ENCODE results near the gene GRID2. TPM values are rescaled to one million over a fixed set of nuclear protein-coding genes. Genes with fewer than 3 reads are reported as not detected.

GRID2 gene
- total and polyA plus RNA-seq, 9 of the 15 experiments (the other 6 are each of a cell fraction or from before 2014, with no cell fraction given) = 0.04 TPM; not detected in 7

DNA sequence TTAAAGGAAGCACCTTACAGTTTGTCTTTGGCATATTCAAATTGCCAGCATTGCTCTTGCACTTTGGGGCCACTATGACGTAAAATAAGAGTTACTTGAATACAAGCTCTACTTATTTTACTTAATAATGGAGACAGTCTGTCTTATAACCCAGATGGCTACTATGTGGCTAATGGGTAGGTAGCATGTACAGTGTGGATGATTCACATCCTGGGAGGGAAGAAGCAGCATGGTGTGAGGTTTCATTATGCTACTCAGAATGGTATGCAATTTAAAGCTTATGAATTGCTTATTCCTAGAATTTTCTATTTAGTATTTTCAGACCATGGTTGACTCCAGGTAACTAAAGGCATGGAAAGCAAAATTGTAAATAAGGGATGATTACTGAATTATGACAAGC is 763.0 kb downstream of the GRID2 start:
- in situ Hi-C loops (cut with MboI) (no loop called here), intact Hi-C loops (cut with micrococcal nuclease) (no loop called here)
- POLR2A ChIA-PET = no interaction called here
- no peak overlapping the region for H2AFZ ChIP-seq (ENCODE audit: low read depth, low read length)
- WGBS (ENCODE audit: insufficient coverage, low coverage, missing lambda C conversion rate) = 8% methylated on average over 1 of the region's 1 CpG
- FAIRE-seq (no peak), ATAC-seq (no peak), DNase-seq (ENCODE audit: extremely low read depth in 1 of 4, low spot score in 3 of 4) (no peak)
- CTCF ChIA-PET (ENCODE audit: low intra/inter-chr PET ratio) = no interaction called here
- H3K4me2 ChIP-seq (ENCODE audit: insufficient read depth, low read length) = no peak overlapping the region
- H3K27me3 ChIP-seq (ENCODE audit: control insufficient read depth in 2 of 2, insufficient read depth in 2 of 2, low read length in 2 of 2) = no peaks in the 10 kb centered on the region
- no peaks in the 10 kb centered on the region for H3K4me1 ChIP-seq (replicated peaks in 1 of 2; ENCODE audit: control insufficient read depth in 2 of 2, insufficient read depth in 2 of 2, low read length in 2 of 2)
- no peaks in the 10 kb centered on the region for H4K20me1 ChIP-seq (replicated peaks; ENCODE audit: control insufficient read depth, insufficient read depth, low read length)
- BruUV-seq (replicated peaks) = no TSS peak
- no peaks in the 10 kb centered on the region for H3K9me1 ChIP-seq (ENCODE audit: control insufficient read depth, insufficient read depth, low read length)
- H3K4me3 ChIP-seq = no peak overlapping the region
- H3K36me3 ChIP-seq (ENCODE audit: control insufficient read depth, insufficient read depth, low read length) = no peaks in the 10 kb centered on the region
- no peak overlapping the region for H3K9ac ChIP-seq (ENCODE audit: insufficient read depth in 1 of 2, low read depth in 2 of 2, low read length in 2 of 2)
- TF ChIP-seq SPI1 (IDR thresholded peaks at IDR 0.05; ENCODE audit: borderline replicate concordance, low read depth, low read length) (no peak), SAFB2 (IDR thresholded peaks at IDR 0.05; ENCODE audit: borderline replicate concordance, low read depth, low read length, severe bottlenecking) (no peak), SRSF9 (IDR thresholded peaks at IDR 0.05; ENCODE audit: borderline replicate concordance, low read depth, low read length) (no peak), PHB2 (IDR thresholded peaks at IDR 0.05; ENCODE audit: low read depth) (no peak), SUPT5H (IDR thresholded peaks at IDR 0.05) (no peak), ZNF311 (CRISPR knock-in tag; IDR thresholded peaks at IDR 0.05) (no peak), MCM3 (IDR thresholded peaks at IDR 0.05) (no peak), ZNF778 (CRISPR knock-in tag; IDR thresholded peaks at IDR 0.05) (no peak), ZFX (CRISPR knock-in tag; IDR thresholded peaks at IDR 0.05) (no peak), ELF2 (CRISPR knock-in tag; IDR thresholded peaks at IDR 0.05) (no peak), ZNF354B (CRISPR knock-in tag; IDR thresholded peaks at IDR 0.05) (no peak), GATAD2A (IDR thresholded peaks at IDR 0.05) (no peak), KDM1A (IDR thresholded peaks at IDR 0.05) (no peak), KAT8 (IDR thresholded peaks at IDR 0.05; ENCODE audit: low read depth) (no peak), TAL1 (IDR thresholded peaks at IDR 0.05) (no peak)
- TF ChIP-seq, protein P1, sequence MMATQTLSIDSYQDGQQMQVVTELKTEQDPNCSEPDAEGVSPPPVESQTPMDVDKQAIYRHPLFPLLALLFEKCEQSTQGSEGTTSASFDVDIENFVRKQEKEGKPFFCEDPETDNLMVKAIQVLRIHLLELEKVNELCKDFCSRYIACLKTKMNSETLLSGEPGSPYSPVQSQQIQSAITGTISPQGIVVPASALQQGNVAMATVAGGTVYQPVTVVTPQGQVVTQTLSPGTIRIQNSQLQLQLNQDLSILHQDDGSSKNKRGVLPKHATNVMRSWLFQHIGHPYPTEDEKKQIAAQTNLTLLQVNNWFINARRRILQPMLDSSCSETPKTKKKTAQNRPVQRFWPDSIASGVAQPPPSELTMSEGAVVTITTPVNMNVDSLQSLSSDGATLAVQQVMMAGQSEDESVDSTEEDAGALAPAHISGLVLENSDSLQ (IDR thresholded peaks at IDR 0.05) = no peak
- TF ChIP-seq, protein P2, sequence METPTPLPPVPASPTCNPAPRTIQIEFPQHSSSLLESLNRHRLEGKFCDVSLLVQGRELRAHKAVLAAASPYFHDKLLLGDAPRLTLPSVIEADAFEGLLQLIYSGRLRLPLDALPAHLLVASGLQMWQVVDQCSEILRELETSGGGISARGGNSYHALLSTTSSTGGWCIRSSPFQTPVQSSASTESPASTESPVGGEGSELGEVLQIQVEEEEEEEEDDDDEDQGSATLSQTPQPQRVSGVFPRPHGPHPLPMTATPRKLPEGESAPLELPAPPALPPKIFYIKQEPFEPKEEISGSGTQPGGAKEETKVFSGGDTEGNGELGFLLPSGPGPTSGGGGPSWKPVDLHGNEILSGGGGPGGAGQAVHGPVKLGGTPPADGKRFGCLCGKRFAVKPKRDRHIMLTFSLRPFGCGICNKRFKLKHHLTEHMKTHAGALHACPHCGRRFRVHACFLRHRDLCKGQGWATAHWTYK (CRISPR knock-in tag; IDR thresholded peaks at IDR 0.05) = no peak
- TF ChIP-seq, protein P3, sequence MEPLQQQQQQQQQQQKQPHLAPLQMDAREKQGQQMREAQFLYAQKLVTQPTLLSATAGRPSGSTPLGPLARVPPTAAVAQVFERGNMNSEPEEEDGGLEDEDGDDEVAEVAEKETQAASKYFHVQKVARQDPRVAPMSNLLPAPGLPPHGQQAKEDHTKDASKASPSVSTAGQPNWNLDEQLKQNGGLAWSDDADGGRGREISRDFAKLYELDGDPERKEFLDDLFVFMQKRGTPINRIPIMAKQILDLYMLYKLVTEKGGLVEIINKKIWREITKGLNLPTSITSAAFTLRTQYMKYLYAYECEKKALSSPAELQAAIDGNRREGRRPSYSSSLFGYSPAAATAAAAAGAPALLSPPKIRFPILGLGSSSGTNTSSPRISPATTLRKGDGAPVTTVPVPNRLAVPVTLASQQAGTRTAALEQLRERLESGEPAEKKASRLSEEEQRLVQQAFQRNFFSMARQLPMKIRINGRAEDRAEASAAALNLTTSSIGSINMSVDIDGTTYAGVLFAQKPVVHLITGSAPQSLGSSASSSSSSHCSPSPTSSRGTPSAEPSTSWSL (CRISPR knock-in tag; IDR thresholded peaks at IDR 0.05; ENCODE audit: borderline replicate concordance) = no peak
- TF ChIP-seq, protein P4, sequence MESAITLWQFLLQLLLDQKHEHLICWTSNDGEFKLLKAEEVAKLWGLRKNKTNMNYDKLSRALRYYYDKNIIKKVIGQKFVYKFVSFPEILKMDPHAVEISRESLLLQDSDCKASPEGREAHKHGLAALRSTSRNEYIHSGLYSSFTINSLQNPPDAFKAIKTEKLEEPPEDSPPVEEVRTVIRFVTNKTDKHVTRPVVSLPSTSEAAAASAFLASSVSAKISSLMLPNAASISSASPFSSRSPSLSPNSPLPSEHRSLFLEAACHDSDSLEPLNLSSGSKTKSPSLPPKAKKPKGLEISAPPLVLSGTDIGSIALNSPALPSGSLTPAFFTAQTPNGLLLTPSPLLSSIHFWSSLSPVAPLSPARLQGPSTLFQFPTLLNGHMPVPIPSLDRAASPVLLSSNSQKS (CRISPR knock-in tag; IDR thresholded peaks at IDR 0.05) = no peak
- TF ChIP-seq, protein P5, sequence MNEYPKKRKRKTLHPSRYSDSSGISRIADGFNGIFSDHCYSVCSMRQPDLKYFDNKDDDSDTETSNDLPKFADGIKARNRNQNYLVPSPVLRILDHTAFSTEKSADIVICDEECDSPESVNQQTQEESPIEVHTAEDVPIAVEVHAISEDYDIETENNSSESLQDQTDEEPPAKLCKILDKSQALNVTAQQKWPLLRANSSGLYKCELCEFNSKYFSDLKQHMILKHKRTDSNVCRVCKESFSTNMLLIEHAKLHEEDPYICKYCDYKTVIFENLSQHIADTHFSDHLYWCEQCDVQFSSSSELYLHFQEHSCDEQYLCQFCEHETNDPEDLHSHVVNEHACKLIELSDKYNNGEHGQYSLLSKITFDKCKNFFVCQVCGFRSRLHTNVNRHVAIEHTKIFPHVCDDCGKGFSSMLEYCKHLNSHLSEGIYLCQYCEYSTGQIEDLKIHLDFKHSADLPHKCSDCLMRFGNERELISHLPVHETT (CRISPR knock-in tag; conservative IDR thresholded peaks at IDR 0.05 in 1 of 2, IDR thresholded peaks at IDR 0.05 in 1 of 2) = no peak
- H3K9me3 ChIP-seq (replicated peaks; ENCODE audit: control insufficient read depth, insufficient read depth, low read depth, low read length) = no peaks in the 10 kb centered on the region
- no peak overlapping the region for H3K27ac ChIP-seq (ENCODE audit: extremely low read depth, low read depth, low read length)
- H3K79me2 ChIP-seq (ENCODE audit: control insufficient read depth, insufficient read depth, low read length) = no peaks in the 10 kb centered on the region
